OCI-LY7 (cell line): ENCODE measurements around the gene NFYC. TPM values are rescaled to one million over a fixed set of nuclear protein-coding genes. Genes with fewer than 3 reads are reported as not detected.

ENCODE experiments used
- BruUV-seq: library from RNA; stranded (reverse); fragments of 400-500 nt; replicated peaks from 2 replicates; lab custom pipeline; 2021; lab: Mats Ljungman, UMichigan
- CTCF ChIA-PET: fragments of 300-600 bp; sonication (Branson Sonifier 250); formaldehyde crosslinking; loops from one replicate; lab custom pipeline; 2022; ENCODE audit warnings: antibody characterized with exemption; ENCODE audit not compliant: unreplicated experiment; lab: Charles Lee
- POLR2A ChIA-PET: fragments of 300-600 bp; sonication (Branson Sonifier 250); formaldehyde crosslinking; loops from one replicate; lab custom pipeline; 2022; ENCODE audit warnings: antibody characterized with exemption; lab: Charles Lee
- DNase-seq: peaks from one replicate; pipeline ENCODE4 v3.0.0-alpha.2; 2015; ENCODE audit warnings: low spot score
- H2AFZ ChIP-seq: fragments of 200-600 bp; sonication (generic), shearing (Covaris generic); 2 replicates; pipeline ENCODE4 v1.6.1; 2014; ENCODE audit warnings: mild to moderate bottlenecking, antibody characterized with exemption, low read length, moderate library complexity
- H3K27ac ChIP-seq: fragments of 200-600 bp; sonication (generic); 2 replicates; pipeline ENCODE4 v1.5.1; 2014; ENCODE audit warnings: mixed run types, low read depth, mild to moderate bottlenecking, moderate library complexity, low read length, inconsistent platforms; ENCODE audit not compliant: poor library complexity, severe bottlenecking
- H3K36me3 ChIP-seq: fragments of 200-600 bp; sonication (generic); 2 replicates; pipeline ENCODE4 v1.6.1; 2014; ENCODE audit warnings: mild to moderate bottlenecking, antibody characterized with exemption, low read length, moderate library complexity, mixed read lengths; ENCODE audit not compliant: insufficient read depth
- H3K4me1 ChIP-seq: fragments of 200-600 bp; sonication (generic); 2 replicates; pipeline ENCODE4 v1.5.1; 2014; ENCODE audit warnings: mild to moderate bottlenecking, low read length; ENCODE audit not compliant: insufficient read depth, poor library complexity, severe bottlenecking
- H3K4me2 ChIP-seq: fragments of 200-600 bp; sonication (generic); 2 replicates; pipeline ENCODE4 v1.6.1; 2014; ENCODE audit warnings: mild to moderate bottlenecking, low read length
- H3K4me3 ChIP-seq: fragments of 200-600 bp; sonication (generic); 2 replicates; pipeline ENCODE4 v1.5.1; 2014; ENCODE audit warnings: mild to moderate bottlenecking, low read depth, low read length; ENCODE audit not compliant: poor library complexity, severe bottlenecking
- H3K79me2 ChIP-seq: fragments of 200-600 bp; sonication (generic); 2 replicates; pipeline ENCODE4 v1.6.1; 2016; ENCODE audit warnings: low read depth, mild to moderate bottlenecking, low read length, moderate library complexity, mixed read lengths; ENCODE audit not compliant: insufficient read depth
- H3K9me2 ChIP-seq: fragments of 200-600 bp; sonication (generic); 2 replicates; pipeline ENCODE4 v1.6.1; 2016; ENCODE audit warnings: mild to moderate bottlenecking, low read length, mixed read lengths; ENCODE audit not compliant: insufficient read depth
- H3K9me3 ChIP-seq: fragments of 200-600 bp; sonication (generic); 2 replicates; pipeline ENCODE4 v1.6.1; 2014; ENCODE audit warnings: mild to moderate bottlenecking, mixed run types, low read length, mixed read lengths
- H4K20me1 ChIP-seq: fragments of 200-600 bp; sonication (generic); 2 replicates; pipeline ENCODE4 v1.6.1; 2014; ENCODE audit warnings: mild to moderate bottlenecking, antibody characterized with exemption, low read length, moderate library complexity, mixed read lengths; ENCODE audit not compliant: insufficient read depth
- EZH2phosphoT487 ChIP-seq: fragments of 200-600 bp; sonication (generic); IDR thresholded peaks from 2 replicates; pipeline ENCODE4 v1.6.1; 2018; ENCODE audit warnings: low read depth, borderline replicate concordance, mild to moderate bottlenecking, mixed run types, antibody characterized with exemption, low read length, moderate library complexity, mixed read lengths
- intact Hi-C: fragments of 100-400 bp; cut with micrococcal nuclease; formaldehyde crosslinking; loops from one replicate; pipeline ENCODE4 v1.10.0; 2022; ENCODE audit not compliant: unreplicated experiment
- total RNA-seq, 2 experiments: library from RNA; depleted of rRNA in 1 of 2; stranded (reverse); fragments of >200 nt in 1 of 2; shearing (Covaris generic) in 1 of 2; gene quantifications; 2 replicates each; pipeline ENCODE4 v1.2.3, GENCODE V29; 2014 to 2022
- TF ChIP-seq, protein P1 (sequence below): fragments of 200-600 bp; sonication (generic); conservative IDR thresholded peaks from 2 replicates; pipeline ENCODE4 v1.5.1; 2014; ENCODE audit warnings: mild to moderate bottlenecking, antibody characterized with exemption, low read length, moderate library complexity, mixed read lengths

Gene NFYC
- total RNA-seq, 2 experiments from 2014 or later: 39.1 to 71.0 TPM

DNA sequence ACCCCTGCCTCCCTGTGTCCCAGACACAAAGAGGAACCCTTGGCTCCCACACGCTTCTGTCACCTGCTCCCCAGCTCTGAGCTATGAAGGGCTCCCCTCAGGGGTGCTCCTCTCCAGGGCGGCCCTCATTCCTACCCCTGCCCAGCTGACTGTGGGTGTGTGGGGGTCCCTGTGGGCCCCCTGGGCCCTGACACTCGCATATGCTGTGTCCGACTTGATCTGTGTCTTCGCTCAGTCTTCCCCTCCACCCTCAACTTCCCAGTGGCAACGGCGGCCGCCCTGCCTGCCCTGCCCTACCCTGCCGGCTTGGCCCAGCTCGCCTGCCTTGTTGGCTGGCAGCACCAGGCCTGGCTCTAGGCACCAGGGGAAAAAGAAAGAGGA lies 93.3 kb downstream of the NFYC start:
- CTCF ChIA-PET: no interaction called here
- POLR2A ChIA-PET: no interaction called here
- no peaks in the 10 kb centered on the region for H3K4me1 ChIP-seq
- H3K36me3 ChIP-seq: no peaks in the 10 kb centered on the region
- DNase-seq: no peak
- H3K4me3 ChIP-seq: no peak overlapping the region
- BruUV-seq: no TSS peak
- intact Hi-C loops: no loop called here
- no peaks in the 10 kb centered on the region for H3K9me2 ChIP-seq
- H2AFZ ChIP-seq: no peak overlapping the region
- TF ChIP-seq, protein P1, sequence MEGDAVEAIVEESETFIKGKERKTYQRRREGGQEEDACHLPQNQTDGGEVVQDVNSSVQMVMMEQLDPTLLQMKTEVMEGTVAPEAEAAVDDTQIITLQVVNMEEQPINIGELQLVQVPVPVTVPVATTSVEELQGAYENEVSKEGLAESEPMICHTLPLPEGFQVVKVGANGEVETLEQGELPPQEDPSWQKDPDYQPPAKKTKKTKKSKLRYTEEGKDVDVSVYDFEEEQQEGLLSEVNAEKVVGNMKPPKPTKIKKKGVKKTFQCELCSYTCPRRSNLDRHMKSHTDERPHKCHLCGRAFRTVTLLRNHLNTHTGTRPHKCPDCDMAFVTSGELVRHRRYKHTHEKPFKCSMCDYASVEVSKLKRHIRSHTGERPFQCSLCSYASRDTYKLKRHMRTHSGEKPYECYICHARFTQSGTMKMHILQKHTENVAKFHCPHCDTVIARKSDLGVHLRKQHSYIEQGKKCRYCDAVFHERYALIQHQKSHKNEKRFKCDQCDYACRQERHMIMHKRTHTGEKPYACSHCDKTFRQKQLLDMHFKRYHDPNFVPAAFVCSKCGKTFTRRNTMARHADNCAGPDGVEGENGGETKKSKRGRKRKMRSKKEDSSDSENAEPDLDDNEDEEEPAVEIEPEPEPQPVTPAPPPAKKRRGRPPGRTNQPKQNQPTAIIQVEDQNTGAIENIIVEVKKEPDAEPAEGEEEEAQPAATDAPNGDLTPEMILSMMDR: no peak
- no peak for TF ChIP-seq EZH2phosphoT487
- no peaks in the 10 kb centered on the region for H3K79me2 ChIP-seq
- no peak overlapping the region for H3K27ac ChIP-seq
- H3K9me3 ChIP-seq: no peaks in the 10 kb centered on the region
- H4K20me1 ChIP-seq: no peaks in the 10 kb centered on the region
- no peak overlapping the region for H3K4me2 ChIP-seq

DNA sequence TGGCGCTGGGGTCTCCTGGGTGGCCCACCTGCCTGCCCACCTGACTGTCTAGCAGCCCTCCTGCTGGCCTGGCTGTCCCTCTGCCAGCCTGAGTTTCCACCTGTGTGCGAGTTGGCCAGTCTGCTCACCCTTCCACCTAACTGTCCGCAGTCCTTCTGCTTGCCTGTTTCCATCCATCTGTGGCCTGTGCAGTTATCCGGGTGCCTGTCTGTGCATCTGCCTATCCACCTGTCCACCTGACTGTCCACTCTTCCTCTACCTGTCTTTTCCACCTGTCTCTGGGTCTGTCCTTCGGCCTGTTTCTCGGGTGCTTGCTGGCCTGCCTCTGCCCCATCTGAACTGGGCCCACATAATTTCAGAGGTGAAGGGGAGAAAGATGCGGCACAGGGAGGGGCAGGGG lies 93.9 kb downstream of the NFYC start:
- Histone ChIP-seq H3K79me2 (no peaks in the 10 kb centered on the region), H3K4me1 (no peaks in the 10 kb centered on the region), H3K9me3 (no peaks in the 10 kb centered on the region), H4K20me1 (no peaks in the 10 kb centered on the region), H3K9me2 (no peaks in the 10 kb centered on the region), H3K27ac (no peak overlapping the region), H3K4me3 (no peak overlapping the region), H3K4me2 (no peak overlapping the region), H2AFZ (no peak overlapping the region), H3K36me3 (no peaks in the 10 kb centered on the region)
- TF ChIP-seq, protein P1: no peak
- TF ChIP-seq EZH2phosphoT487: no peak
- DNase-seq: no peak
- ChIA-PET POLR2A (no interaction called here), CTCF (no interaction called here)
- intact Hi-C loops: no loop called here
- no TSS peak for BruUV-seq

DNA sequence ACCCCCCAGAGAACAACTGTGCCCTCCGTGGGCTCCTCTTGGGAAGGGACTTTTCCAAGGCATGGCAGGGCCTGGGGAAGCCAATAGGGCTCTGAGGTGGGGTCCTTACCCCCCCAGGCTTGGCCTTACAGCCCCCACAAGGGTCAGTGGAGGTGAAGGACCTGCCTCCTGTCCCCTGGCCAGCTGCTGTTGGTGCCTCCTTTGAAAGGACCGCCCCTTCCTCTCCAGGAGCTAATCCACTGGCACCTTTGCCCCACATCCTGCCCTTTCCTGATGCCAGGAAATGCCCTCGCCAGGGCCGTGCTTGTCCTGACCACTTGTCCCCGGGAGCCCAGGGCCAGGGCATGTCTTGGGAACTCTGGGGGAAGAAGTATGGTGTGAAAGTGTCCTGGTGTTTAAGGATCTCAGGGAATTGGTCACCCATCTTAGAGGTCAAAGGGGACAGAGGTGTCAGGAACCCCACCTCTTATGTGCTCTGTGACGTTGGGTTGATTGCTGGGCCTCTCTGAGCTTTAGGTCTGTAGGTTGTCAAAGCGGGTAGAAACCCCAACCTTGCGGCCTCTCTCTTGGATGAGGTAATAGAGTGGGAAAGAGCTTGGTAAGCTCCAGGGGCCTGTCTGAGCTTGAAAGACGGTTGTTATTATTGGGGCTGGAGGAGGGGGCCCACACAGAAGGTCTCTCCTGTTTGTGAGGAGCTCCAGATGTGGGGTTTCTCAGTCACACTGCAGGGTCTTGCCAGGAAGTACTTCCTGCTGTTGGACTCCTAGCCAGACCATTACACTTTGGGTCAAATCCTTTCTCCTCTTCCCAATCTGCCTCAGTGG lies 94.9 kb downstream of the NFYC start:
- TF ChIP-seq, protein P1: no peak
- no peak for TF ChIP-seq EZH2phosphoT487
- ChIA-PET CTCF (no interaction called here), POLR2A (interaction anchor here (0.6 kb wide), 1 partner anchor 171 kb away, joined by 3 read pairs; no protein-coding TSS in a partner anchor)
- no TSS peak for BruUV-seq
- Histone ChIP-seq H3K9me3 (no peaks in the 10 kb centered on the region), H3K79me2 (no peaks in the 10 kb centered on the region), H2AFZ (no peak overlapping the region), H3K4me2 (no peak overlapping the region), H4K20me1 (no peaks in the 10 kb centered on the region), H3K4me3 (no peak overlapping the region), H3K4me1 (no peaks in the 10 kb centered on the region), H3K27ac (no peak overlapping the region), H3K36me3 (no peaks in the 10 kb centered on the region), H3K9me2 (no peaks in the 10 kb centered on the region)
- intact Hi-C loops: no loop called here
- DNase-seq: no peak
